H1 (cell line): Measurements from ENCODE around the gene CDCA4. TPM values are rescaled to one million over a fixed set of nuclear protein-coding genes. Genes with fewer than 3 reads are reported as not detected.

Experiments used
- CEBPB ChIP-seq: IDR thresholded peaks from 2 replicates; pipeline ENCODE4 v1.6.1; 2012; ENCODE audit warnings: low read depth, low read length
- CHD7 ChIP-seq: fragments of 300-600 bp; sonication (generic); IDR thresholded peaks from 2 replicates; pipeline ENCODE4 v1.7.1; 2012; ENCODE audit warnings: low read length, moderate library complexity, mild to moderate bottlenecking, inconsistent platforms; ENCODE audit not compliant: insufficient replicate concordance
- FOSL1 ChIP-seq: IDR thresholded peaks from 2 replicates; pipeline ENCODE4 v1.6.1; 2011; ENCODE audit warnings: mild to moderate bottlenecking, low read depth, low read length, moderate library complexity; ENCODE audit not compliant: insufficient read depth
- GABPA ChIP-seq: IDR thresholded peaks from 2 replicates; pipeline ENCODE4 v1.6.1; 2011; ENCODE audit warnings: mild to moderate bottlenecking, low read length, moderate library complexity, borderline replicate concordance; ENCODE audit not compliant: insufficient read depth
- KDM4A ChIP-seq: IDR thresholded peaks from one replicate; pipeline ENCODE4 v1.7.1; 2012; ENCODE audit warnings: low read depth, mild to moderate bottlenecking, moderate library complexity, low read length, inconsistent platforms; ENCODE audit not compliant: severe bottlenecking
- SP1 ChIP-seq: IDR thresholded peaks from 2 replicates; pipeline ENCODE4 v1.6.1; 2011; ENCODE audit warnings: low read depth, low read length
- SP4 ChIP-seq: IDR thresholded peaks from 2 replicates; pipeline ENCODE4 v1.6.1; 2012; ENCODE audit warnings: low read length, inconsistent platforms
- TAF1 ChIP-seq: IDR thresholded peaks from 2 replicates; pipeline ENCODE4 v1.6.1; 2011; ENCODE audit warnings: mild to moderate bottlenecking, low read depth, low read length
- TAF7 ChIP-seq: optimal IDR thresholded peaks from 2 replicates; pipeline ENCODE3; 2011; ENCODE audit warnings: low read depth, mild to moderate bottlenecking, inconsistent platforms, low read length, moderate library complexity, borderline replicate concordance
- TCF12 ChIP-seq: IDR thresholded peaks from 2 replicates; pipeline ENCODE4 v1.6.1; 2011; ENCODE audit warnings: low read depth, mild to moderate bottlenecking, low read length
- TEAD4 ChIP-seq: IDR thresholded peaks from 2 replicates; pipeline ENCODE4 v1.6.1; 2012; ENCODE audit warnings: low read depth, low read length, inconsistent platforms, mixed read lengths
- polyA plus RNA-seq, 7 experiments: library from polyadenylated mRNA; depleted of rRNA in 3 of 7; stranded (reverse) in 5 of 7; unstranded in 2 of 7; fragments of >200 nt in 5 of 7; fragments of 200-250 nt in 2 of 7; gene quantifications; 1 replicate in 5 of 7; 2 replicates in 1 of 7; 4 replicates in 1 of 7; pipeline versions ENCODE4 v1.2.1 to v1.2.3, GENCODE V29; 2011 to 2013; ENCODE audit warnings: missing spikeins in 2 of 7, mixed read lengths in 2 of 7
- total RNA-seq: library from RNA; stranded (reverse); fragmentation: NEBNext Ultra II Directional; extraction: Animal tissue kit (Norgen Biotek cat#: 25700); gene quantifications from 2 replicates; pipeline ENCODE4 v1.2.1, GENCODE V29; 2021

Gene CDCA4
- total and polyA plus RNA-seq, 2 of the 8 experiments (the other 6 are each of a cell fraction or from before 2014, with no cell fraction given) = 49.9 to 62.4 TPM

- no peak for TF ChIP-seq CHD7
- no peak for TF ChIP-seq SP4
- no peak for TF ChIP-seq SP1
- no peak for TF ChIP-seq GABPA
- TF ChIP-seq CEBPB = no peak
- no peak for TF ChIP-seq TCF12
- no peak for TF ChIP-seq KDM4A
- TF ChIP-seq TEAD4 = no peak
- TF ChIP-seq FOSL1 = no peak
- no peak for TF ChIP-seq TAF1
- no peak for TF ChIP-seq TAF7
These were observed 21.9 kb upstream of the CDCA4 start (continued) for GRCh38 chr14:105042813-105043212.
